ENCODE measurements around the gene ABTB2.
"Not testable (repeated sequence)": the region's sequence is repeated elsewhere in the genome, so short reads cannot be mapped to it uniquely, and the experiment has no call there.

The ABTB2 gene

DNA sequence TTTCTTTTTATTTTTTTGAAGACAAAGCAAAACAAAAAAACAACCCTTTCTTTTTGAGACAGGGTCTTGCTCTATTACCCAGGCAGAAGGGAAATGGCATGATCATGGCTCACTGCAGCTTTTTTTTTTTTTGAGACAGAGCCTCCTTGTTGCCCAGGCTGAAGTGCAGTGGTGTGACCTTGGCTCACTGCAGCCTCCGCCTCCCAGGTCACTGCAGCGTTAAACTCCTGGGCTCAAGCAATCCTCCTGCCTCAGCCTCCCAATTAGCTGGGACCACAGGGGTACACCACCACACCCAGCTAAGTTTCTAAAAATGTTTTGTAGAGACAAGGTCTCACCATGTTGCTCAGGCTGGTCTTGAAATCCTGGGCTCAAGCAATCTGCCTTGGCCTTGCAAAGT, 124.6 kb downstream of the ABTB2 start:
- no peak for DNase-seq

- no peak for DNase-seq
Measured at GRCh38 chr11:34232807-34233206, 125.0 kb downstream of the ABTB2 start.

- DNase-seq, result no peak
Measured at GRCh38 chr11:34226210-34226609, 131.6 kb downstream of the ABTB2 start.

DNA sequence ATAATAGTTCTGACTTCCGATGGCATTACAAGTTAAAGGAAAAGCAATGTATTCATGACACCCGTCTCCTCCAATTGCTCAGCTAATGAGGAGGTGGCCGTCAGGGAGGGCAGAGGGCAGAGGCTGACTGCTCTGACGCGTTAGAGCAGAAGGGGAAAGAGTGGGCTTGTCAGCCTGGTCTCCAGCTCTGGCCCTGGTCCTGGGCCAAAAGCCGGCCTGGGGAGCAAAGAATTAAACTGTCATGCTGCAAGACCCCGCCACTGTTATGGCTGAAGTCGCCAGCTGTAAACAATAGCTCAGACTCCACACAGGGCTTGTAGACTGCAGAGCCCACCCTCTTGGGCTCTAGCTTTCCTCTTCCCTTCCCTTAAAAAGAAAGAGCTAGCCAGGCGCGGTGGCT, 132.7 kb downstream of the ABTB2 start:
- no peak for DNase-seq

DNA sequence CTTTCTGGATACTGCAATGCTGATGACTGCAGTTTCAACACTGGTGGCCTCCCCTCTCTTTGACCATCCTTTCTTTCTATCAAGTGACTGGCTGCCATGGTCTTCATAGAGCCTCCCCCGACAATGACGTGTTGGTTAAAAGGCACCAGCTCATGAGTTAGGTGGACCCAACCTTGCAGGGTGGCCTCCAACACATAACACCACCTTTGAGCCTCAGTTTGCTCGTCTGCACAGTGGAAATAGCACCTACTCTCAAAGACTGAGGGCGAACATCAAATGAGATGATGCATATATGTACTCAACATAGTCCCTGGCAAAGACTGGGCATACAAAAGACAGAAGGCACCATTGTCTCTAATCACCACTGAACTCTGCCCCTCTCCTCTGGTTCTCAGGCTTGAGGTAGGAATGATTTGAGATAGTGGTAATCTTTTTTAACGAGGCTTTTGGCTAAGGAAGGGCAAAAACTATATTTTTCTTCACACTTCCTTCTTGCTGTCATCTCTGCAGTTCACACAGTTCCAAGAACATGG, 133.3 kb downstream of the ABTB2 start:
- no peak for DNase-seq

DNA sequence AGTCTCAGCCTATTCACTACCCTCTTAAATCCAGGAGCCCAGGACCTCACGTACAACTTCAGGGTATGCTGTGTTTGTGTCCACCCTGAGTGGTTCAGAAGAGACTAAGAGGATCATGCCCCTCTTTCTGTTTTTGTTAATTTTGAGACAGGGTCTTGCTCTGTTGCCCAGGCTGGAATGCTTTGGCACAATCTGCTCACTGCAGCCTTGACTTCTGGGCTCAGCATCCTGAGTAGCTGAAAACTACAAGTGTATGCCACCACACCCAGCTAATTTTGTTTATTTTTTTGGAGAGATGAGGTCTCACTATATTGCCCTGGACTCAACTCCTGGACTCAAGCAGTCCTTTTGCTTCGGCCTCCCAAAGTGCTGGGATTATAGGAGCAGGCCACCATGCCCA, 133.9 kb downstream of the ABTB2 start:
- no peak for DNase-seq

DNA sequence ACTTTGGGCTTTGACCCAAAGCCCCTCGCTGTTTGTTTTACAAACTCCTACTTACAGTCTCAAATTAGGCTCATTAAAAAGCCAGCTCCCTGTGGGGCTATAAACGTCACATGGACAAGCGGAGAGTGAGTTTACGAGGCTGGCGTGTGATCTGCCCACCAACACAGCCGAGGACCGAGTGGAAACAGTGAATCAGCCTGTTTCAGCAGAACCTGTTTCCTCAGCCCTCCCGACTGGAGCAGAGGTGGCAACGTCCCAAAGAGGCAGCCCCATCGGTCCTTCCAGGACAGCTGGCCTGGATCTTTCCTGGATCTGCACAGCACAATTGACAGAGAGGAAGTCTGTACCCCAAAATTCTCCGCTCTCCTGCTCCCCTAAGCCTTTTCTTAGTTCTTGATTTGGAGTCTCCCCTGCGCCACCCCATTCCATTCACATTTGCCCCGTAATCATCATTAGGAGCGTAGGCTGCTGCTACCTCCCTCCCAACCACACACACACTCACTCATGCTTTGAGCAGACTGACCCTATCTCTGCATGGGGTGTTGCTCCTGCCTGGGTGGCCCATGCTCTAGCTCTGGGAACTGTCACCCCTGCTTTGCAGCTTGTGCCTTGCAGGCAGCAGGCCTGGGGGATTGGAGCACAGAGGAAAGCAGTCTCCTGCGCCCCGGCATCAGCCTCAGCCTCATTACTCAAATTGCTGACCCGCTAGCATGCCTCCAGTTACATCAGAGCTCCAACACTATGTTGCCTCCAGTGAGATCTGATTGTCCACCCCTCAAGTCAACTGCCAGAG, 134.6 kb downstream of the ABTB2 start:
- no peak for DNase-seq

DNA sequence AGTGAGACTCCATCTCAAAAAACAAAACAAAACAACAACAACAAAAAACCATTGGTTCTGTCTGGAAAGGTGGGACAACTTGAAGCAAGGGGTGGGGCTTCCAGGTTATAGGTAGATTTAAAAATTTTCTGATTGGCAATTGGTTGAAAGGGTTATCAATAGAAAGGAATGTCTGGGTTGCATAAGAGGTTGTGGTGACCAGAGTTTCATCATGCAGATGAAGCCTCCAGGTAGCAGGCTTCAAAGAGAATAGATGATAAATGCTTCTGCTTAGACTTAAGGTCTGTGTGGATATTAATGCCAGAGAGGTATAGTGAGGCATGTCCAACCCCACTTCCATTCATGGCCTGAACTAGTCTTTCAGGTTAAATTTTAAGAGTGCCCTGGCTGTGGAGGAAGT, 135.8 kb downstream of the ABTB2 start:
- no peak for DNase-seq

GRCh38 chr11:34219941-34220370, 137.9 kb downstream of the ABTB2 start:
- DNase-seq, result no peak

- DNase-seq, result no peak
Measured at GRCh38 chr11:34219279-34219678, 138.5 kb downstream of the ABTB2 start.

DNA sequence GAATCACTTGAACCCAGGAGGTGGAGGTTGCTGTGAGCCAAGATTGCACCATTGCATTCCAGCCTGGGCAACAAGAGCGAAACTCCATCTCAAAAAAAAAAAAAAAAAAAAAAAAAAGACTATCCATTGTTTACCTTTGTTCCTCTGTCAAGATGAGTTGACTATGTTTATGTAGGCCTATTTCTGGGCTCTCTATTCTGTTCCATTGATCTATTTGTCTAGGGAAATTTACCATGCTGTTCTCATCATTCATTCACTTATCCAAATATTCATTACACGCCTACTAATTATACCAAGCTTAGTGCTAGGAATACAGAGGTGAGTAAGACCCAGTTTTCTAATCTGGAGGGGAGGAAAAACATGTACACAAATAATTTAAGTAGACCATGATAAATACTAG, 139.1 kb downstream of the ABTB2 start:
- not testable (repeated sequence) for DNase-seq

DNA sequence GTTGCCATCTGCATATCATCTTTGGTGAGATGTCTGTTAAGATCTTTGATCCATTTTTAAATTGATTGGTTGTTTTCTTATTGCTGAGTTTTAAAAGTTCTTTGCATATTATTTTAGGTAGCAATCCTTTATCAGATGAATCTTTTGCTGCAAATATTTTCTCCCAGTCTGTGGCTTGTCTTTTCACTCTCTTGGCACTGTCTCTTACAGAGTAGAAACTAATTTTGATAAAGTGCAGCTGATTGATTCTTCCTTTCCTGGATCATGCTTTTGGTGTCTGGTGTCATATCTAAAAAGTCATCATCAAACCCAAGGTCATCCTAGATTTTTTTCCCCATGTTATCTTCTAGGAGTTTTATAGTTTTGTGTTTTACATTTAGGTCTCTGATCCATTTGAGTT, 139.7 kb downstream of the ABTB2 start:
- DNase-seq, result no peak

GRCh38 chr11:34216706-34217105, 141.1 kb downstream of the ABTB2 start:
- no peak for DNase-seq

GRCh38 chr11:34215806-34216453, 141.9 kb downstream of the ABTB2 start:
- DNase-seq, result no peak

DNA sequence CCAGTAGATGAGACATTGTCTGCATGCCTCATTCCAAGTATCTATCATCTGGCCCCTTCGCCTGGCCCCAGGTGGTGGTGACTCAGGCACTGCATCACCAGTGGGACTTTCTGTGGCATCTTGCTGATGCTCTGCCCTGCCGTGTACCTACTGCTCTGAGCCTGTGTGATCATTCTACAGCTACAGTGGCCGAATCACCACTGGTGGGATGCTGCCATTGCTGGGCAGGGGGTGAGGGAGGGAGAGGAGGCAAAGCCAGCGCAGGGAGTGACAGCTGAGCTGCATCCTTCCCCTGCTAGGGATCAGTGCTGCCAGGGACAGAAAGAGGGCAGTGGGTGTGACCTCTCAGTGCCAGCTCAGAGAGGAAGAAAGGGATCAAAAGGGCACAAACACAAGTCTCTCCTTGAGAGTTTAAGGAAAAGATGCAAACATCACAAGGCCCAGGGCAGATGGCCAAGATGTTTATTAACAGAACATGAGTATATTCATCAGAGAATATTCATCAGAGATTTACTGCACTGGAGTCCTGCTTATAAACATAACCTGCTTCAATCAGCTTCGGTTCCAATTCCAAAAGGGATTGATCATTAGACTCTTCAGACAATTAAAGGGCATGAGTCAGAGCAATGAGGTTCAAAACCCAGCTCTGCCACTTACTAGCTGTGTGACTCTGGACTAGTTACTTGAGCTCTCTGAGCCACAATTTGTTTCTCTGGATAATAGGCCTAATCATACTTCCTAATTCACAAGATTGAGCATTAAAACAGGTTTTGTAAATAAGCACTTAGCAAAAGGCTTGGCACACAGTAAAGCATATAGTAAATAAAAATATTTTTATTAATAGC, 142.6 kb downstream of the ABTB2 start:
- peak; percentile 78 for DNase-seq

- DNase-seq, result no peak
Measured at GRCh38 chr11:34213366-34213765, 144.4 kb downstream of the ABTB2 start.

DNA sequence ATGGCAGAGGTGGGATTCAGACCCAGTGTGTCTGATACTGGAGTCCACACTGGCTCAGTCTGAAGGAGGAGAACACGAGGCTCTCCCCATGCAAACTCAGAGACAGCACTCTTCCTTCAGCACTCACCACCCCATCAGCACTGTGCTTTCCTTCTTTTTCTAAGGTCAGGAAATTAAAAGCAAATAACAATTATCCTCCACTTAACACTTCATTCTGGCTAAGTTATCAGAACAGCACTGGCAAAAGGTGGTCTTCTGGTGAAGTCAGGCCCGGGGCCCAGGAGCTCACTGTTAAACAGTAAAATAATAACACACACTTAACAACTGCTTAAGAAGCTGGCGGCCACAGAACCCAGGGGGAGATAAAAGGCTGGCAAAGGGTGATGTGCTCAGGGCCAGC, 145.2 kb downstream of the ABTB2 start:
- no peak for DNase-seq

- DNase-seq, result no peak
Measured at GRCh38 chr11:34209809-34210208, 148.0 kb downstream of the ABTB2 start.

GRCh38 chr11:34208266-34209135, 149.3 kb downstream of the ABTB2 start:
- DNase-seq, result no peak

DNA sequence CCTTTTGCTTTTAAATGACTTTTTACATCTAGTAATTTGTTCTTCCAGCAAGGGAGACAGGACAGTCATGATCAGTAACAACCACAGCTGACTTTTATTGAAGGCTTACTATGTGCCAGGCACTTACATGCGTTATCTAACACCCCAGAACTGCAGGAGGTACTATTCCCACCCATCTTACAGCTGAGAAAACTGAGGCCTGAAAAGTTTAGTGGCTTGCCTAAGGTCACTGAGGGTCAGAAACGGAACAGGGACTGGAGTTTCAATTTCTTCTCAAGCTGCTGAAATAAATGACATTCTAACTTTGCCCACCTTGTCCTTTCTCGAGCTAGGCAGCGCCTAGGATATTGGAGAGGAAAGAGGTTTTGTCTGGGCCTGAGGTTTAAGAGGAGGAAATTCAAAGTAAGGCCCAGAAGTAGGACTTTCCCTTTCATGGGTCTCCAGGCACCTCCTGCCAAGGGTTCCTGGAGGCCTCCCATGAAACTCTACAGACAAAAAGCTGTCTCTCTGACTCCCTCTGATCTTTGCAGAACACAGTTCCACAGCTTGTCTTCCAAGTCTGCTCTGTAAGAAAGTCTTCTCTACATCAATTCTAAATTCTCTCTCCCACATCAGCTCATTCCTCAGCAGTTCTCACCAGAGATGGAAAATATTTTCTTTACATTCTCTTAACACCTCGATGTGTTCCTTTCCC, 150.2 kb downstream of the ABTB2 start:
- no peak for DNase-seq

DNA sequence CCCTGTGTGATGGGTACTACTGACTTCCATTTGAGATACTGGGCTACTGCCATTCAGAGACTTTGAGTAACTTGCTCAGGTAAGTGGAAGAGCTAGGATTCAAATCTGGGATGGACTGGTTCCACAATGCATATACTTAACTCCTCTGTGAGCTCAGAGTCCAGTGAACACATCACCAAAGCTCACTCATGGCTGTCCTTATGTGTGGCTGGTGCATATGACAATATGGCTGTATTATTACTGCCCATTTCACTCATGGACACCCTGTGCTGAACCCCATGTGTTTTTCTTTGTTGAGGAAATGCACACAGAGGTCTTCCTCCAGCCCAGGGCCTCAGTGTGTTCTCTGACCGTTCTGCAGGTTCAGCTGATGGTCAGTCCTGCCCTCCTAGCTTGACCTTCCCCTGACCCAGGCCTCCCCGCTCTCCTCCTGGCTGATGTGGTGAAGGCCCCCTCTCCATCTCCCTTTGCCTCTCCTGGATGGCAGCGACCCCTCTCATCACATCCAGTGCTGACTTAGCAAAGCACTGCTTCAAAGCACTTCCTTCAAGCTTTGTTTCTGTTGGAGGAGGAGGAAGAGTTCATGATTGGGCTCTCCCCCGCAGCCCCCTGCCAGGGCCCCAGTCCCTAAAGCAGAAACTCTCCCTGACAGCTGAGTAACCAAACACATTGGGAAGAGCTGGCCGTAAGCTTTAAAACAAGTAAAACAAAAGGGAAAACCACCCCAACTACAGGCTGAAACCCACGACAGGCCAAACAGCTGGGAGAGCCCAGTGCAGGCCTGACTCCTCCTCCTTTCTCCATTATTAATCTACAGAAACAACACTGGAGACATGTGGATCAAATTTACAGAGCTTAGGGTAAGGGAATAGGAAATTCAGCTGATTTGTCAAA, 151.2 kb downstream of the ABTB2 start:
- DNase-seq, result no peak

Data from activated naive CD4-positive, alpha-beta T cell treated with Interleukin-2 at 50 U/mL for 16 hours (primary cell).